H1 (cell line): ENCODE data around the gene PML. TPM values are rescaled to one million over a fixed set of nuclear protein-coding genes. Genes with fewer than 3 reads are reported as not detected.

Source experiments
- BACH1 ChIP-seq: IDR thresholded peaks from 2 replicates; pipeline ENCODE4 v1.6.1; 2012; ENCODE audit warnings: low read length, improper control_type of control experiment
- CHD7 ChIP-seq: fragments of 300-600 bp; sonication (generic); IDR thresholded peaks from 2 replicates; pipeline ENCODE4 v1.7.1; 2012; ENCODE audit warnings: low read length, moderate library complexity, mild to moderate bottlenecking, inconsistent platforms; ENCODE audit not compliant: insufficient replicate concordance
- CTBP2 ChIP-seq: IDR thresholded peaks from 2 replicates; pipeline ENCODE4 v1.7.0; 2011; ENCODE audit warnings: borderline replicate concordance, mild to moderate bottlenecking, moderate library complexity, mixed read lengths, low read length; ENCODE audit not compliant: insufficient read depth, insufficient read length
- GABPA ChIP-seq: IDR thresholded peaks from 2 replicates; pipeline ENCODE4 v1.6.1; 2011; ENCODE audit warnings: mild to moderate bottlenecking, low read length, moderate library complexity, borderline replicate concordance; ENCODE audit not compliant: insufficient read depth
- JUND ChIP-seq: IDR thresholded peaks from 2 replicates; pipeline ENCODE4 v1.6.1; 2011; ENCODE audit warnings: mild to moderate bottlenecking, improper control_type of control experiment, low read length
- RAD21 ChIP-seq, 2 experiments: IDR thresholded peaks in 1 of 2; conservative IDR thresholded peaks in 1 of 2; 2 replicates each; pipeline ENCODE4 v1.6.1; 2011; ENCODE audit warnings: low read depth in 2 of 2, low read length in 2 of 2, improper control_type of control experiment in 1 of 2, inconsistent platforms in 1 of 2, mild to moderate bottlenecking in 1 of 2, moderate library complexity in 1 of 2
- SAP30 ChIP-seq: fragments of 300-600 bp; sonication (generic); IDR thresholded peaks from 2 replicates; pipeline ENCODE4 v1.7.1; 2012; ENCODE audit warnings: low read length, moderate library complexity, mild to moderate bottlenecking, inconsistent platforms; ENCODE audit not compliant: insufficient read depth, insufficient replicate concordance
- SIN3A ChIP-seq, 2 experiments: IDR thresholded peaks in 1 of 2; conservative IDR thresholded peaks in 1 of 2; 2 replicates each; pipeline ENCODE4 v1.6.1; 2011 to 2012; ENCODE audit warnings: low read length in 2 of 2, improper control_type of control experiment in 1 of 2, low read depth in 1 of 2, mild to moderate bottlenecking in 1 of 2
- SIX5 ChIP-seq: IDR thresholded peaks from 2 replicates; pipeline ENCODE4 v1.6.1; 2011; ENCODE audit warnings: mild to moderate bottlenecking, low read depth, low read length
- YY1 ChIP-seq: IDR thresholded peaks from 2 replicates; pipeline ENCODE4 v1.6.1; 2011; ENCODE audit warnings: low read depth, mild to moderate bottlenecking, low read length
- polyA plus RNA-seq, 7 experiments: library from polyadenylated mRNA; depleted of rRNA in 3 of 7; stranded (reverse) in 5 of 7; unstranded in 2 of 7; fragments of >200 nt in 5 of 7; fragments of 200-250 nt in 2 of 7; gene quantifications; 1 replicate in 5 of 7; 2 replicates in 1 of 7; 4 replicates in 1 of 7; pipeline versions ENCODE4 v1.2.1 to v1.2.3, GENCODE V29; 2011 to 2013; ENCODE audit warnings: missing spikeins in 2 of 7, mixed read lengths in 2 of 7
- total RNA-seq: library from RNA; stranded (reverse); fragmentation: NEBNext Ultra II Directional; extraction: Animal tissue kit (Norgen Biotek cat#: 25700); gene quantifications from 2 replicates; pipeline ENCODE4 v1.2.1, GENCODE V29; 2021

PML gene
- total and polyA plus RNA-seq, 2 of the 8 experiments (the other 6 are each of a cell fraction or from before 2014, with no cell fraction given): 14.9 to 30.3 TPM

GRCh38 chr15:74053941-74054529 is 59.5 kb downstream of the PML start (continued):
- TF ChIP-seq CHD7 (no peak), JUND (no peak), SIN3A (conservative IDR thresholded peaks at IDR 0.05 in 1 of 2, IDR thresholded peaks at IDR 0.05 in 1 of 2; ENCODE audit: low read depth in 1 of 2, low read length in 2 of 2) (no peak), YY1 (no peak), CTBP2 (no peak), SIX5 (no peak), GABPA (peak; percentile 58; the same call in 1 of the 2 replicates), RAD21 (IDR thresholded peaks at IDR 0.05 in 1 of 2, conservative IDR thresholded peaks at IDR 0.05 in 1 of 2; ENCODE audit: low read depth in 2 of 2, low read length in 2 of 2) (peak; percentile 79 to 80), BACH1 (no peak), SAP30 (no peak)
